ENCODE results near the gene SMDT1.

SMDT1 gene

DNA sequence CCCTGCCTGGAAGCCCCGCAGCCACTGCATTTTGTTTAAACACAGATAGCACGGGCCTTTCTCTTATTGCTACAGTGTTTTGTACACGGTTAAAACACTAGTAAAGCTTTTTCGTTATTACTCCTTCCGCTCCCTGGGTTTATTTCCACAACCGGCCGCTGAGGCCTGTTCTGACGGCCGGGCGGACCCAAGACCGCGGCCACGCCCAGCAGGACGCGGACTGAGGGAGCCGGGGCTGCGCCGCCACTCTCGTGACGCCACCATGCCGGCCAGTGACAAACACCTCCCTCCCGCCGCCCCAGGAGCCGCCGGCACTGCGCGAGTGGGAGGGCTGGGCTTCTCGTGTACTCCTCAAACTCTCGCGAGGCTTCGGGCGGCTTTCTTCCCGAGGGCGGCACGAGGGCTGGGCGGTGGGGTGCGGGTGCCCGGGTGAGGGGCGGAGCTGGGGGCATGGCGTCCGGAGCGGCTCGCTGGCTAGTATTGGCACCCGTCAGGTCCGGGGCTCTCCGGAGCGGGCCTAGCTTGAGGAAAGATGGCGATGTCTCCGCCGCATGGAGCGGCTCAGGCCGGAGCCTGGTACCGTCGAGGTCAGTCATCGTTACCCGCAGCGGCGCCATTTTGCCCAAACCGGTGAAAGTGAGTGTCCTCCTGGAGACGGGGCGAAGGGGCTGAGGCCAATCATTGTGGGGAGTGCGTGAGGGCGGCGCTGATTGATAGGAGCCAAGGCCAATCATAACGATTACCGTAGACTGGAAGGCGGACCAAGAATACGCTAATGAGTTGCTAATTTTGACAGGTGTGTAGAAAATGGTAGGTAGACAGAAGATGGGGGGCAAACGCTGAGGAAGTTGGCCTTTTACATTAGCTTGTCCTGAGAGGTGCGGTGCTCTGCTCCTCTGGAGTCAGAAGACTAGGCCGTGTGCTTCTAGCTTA is at the start of gene SMDT1:
Gene SMDT1 (plus strand): TSS at position 382 of the 933 bp plus-strand sequence. CDS start 69 bp downstream, at position 451.
- peak; percentile 99 for DNase-seq

DNA sequence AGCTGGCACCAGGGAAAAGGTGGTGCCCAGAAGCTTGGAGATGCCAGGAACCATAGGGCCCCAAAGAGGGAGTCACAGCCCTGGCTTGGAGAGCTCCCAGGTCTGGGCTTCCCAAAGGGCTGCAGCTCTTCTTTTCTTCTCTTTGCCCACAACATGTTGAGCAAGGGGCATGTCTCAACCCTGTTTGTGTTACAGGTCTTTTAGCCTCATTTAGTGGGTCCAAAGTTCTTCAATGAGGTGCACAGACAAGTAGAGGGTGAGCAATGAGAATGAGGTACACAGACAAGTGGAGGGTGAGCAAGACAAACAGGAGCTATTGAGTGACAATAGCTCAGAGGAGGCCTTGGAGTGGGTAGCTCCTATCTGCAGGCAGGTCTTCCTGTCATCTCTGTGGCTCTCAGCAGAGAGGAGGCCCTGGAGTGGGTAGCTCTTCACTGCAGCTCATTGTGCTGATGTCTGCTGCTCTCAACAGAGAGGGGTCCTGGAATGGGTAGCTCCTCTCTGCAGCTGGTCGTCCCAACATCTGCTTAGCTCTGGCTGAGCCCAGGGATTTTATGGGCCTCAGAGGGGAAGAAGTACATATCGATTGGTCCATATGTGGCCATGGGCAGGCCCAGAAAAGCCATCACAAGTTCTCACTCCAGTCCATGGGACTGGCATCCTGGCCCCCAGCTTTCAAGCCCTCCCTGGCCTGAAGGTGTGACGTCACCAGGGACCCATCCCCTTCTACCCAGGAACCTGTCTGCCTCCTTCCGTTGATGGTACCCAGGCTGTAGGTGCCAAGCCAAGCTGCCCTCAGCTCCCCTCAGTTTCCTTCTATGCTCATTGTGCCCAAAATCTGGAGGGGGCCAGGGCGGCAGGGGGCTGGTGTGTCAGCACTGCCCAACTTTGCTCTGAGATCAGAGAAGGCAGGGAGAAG is 46.0 kb upstream of the SMDT1 start:
- DNase-seq = no peak

DNA sequence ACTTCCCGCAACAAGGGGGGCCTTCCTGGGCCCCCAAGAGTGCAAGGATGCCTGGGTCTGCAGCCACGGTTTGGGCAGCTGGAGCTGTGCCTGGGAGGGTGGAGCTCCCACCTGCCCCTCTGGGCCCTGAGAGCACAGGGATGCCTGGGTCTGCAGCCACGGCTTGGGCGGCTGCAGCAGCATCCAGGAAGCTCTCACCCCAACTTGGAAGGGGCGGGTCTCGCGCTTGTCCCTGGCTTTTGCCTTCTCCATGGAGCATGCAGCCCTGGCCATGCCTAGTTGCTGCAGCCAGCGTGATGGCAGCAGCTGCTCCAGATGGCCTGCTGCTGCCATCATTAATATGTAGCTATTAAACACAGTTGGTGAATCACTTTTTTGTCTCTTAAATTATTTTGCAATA is 44.2 kb upstream of the SMDT1 start:
- no peak for DNase-seq

DNA sequence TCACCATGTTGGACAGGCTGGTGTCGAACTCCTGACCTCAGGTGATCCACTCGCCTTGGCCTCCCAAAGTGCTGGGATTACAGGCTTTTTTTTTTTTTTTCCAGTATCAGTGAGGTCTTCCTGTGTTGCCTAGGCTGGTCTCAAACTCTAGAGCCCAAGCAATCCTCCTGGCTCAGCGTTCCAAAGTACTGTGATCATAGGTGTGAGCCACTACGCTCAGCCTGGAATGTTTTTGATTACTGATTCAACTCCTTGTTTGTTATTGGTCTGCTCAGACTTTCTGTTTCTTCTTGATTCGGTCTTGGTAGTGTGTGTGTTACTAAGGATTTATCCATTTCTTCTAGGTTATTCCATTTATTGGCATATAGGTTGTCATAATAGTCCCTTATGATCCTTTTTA is 40.2 kb upstream of the SMDT1 start:
- no peak for DNase-seq

DNA sequence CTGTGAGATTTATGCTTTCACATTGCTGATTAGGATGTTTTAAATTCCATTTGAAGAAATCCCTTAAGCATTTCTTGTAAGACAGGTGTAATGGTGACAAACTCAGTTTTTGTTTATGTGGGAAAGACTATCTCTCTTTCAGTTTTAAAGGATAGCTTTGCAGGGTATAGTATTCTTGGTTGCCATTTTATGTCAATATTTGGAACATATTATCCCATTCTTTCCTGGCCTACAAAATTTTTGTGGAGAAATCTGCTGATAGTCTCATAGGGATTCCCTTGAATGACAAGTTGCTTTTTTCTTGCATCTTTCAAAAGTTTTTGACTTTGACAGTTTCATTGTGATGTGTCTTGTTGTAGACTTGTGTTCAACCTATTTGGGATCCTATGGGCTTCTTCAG is 37.7 kb upstream of the SMDT1 start:
- DNase-seq = no peak

- no peak for DNase-seq
Observed at GRCh38 chr22:42050641-42051180, 28.8 kb upstream of the SMDT1 start.

GRCh38 chr22:42052765-42053164 is 26.7 kb upstream of the SMDT1 start:
- no peak for DNase-seq

DNA sequence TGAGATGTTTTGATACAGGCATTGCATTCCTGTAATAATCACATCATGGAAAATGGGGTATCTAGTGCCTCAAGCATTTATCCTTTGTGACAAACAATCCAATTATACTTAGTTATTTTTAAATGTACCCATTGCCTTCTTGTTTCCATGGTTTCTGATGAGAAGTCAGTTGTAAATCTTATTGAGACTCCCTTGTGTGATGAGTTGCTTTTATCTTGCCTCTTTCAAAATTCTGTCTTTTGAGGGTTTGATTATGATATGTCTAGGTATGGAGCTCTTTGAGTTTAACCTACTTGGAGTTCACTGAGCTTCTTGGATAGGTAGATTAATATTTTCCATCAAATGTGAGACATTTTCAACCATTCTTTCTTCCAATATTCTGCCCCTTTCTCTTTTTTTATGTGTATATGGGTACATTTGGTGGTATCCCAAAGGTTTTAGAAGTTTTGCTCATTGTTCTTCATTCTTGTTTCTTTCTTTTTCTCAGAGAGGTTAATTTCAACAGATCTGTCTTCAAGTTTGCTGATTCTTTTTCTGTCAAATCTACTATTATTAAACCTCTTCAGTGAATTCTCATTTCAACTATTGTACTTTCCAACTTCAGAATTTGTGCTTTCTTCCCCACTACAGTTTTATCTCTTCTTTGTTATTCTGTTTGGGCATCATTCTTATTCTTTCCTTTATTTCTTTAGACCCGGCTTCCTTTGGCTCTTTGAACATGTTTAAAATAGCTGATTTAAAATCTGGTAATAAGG is 22.6 kb upstream of the SMDT1 start:
- DNase-seq = no peak

DNA sequence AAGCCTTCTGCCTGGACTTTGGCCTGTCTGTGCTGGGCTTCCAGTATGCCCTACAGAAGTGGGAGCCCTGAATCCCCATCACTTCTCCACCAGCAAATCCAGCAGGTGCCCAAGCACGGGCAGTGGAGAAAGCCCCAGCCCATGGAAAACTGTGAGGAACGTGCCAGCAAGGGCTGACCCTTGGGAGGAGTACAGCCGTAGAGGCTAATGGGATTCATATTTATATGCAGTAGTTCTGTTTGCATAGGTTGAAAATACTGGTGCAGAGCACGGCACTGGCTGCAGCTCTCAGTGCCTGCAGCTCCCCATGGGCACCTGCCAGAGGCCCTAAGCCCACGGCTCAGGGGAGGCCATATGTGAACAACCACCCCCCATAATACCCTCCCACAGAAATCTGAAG is 19.0 kb upstream of the SMDT1 start:
- DNase-seq = no peak

- DNase-seq = no peak
Observed at GRCh38 chr22:42061041-42061440, 18.5 kb upstream of the SMDT1 start.

DNA sequence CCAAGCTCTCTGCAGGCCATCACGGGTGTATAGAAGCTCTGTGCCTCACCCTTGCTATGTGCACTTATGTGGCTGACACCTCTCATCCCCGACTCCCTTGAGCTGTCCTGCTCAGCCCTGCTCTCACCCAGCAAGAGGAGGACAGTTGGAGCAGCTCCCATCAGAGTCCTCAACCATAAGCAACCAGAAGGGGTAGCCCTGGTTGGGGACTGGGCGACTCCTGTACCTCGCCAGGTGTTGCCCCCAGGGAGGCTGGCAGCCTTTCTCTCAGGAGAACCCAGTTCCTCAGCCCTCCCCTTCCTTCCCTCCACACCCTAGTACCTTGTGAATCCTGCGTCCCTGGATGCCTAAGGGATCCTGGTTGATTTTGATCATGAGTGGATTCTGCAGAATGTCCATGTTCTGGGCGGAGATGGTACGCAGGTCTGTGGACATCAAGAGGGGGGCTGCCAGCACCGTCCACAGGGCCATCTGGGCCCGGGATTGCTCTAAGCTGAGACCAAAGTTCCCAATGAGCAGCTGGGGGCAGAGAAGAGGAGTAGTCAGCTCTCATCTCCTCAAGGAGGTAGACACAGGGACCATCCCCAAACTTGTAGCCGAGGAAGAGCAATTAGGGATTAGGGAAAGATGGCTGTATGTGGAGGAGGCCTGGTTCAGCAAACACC is 16.9 kb upstream of the SMDT1 start:
- peak; percentile 32 for DNase-seq

DNA sequence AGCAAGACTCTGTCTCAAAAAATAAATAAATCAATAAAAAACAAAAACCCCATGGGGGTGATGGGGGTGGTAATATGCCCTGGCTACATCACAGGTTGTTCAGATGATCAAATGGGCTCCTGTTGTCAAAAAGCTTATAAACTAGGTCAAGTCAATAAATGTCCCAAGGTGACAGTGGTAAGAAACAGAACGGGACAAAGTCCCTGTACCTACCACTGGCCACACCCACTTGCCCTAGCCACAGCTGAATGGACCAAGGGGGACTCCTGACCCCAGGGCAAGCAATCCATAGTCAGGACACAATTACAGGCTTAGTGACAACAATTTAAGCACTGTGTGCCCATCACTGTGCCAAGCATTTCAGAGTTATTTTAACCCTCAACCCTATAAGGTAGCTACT is 14.9 kb upstream of the SMDT1 start:
- DNase-seq = no peak

DNA sequence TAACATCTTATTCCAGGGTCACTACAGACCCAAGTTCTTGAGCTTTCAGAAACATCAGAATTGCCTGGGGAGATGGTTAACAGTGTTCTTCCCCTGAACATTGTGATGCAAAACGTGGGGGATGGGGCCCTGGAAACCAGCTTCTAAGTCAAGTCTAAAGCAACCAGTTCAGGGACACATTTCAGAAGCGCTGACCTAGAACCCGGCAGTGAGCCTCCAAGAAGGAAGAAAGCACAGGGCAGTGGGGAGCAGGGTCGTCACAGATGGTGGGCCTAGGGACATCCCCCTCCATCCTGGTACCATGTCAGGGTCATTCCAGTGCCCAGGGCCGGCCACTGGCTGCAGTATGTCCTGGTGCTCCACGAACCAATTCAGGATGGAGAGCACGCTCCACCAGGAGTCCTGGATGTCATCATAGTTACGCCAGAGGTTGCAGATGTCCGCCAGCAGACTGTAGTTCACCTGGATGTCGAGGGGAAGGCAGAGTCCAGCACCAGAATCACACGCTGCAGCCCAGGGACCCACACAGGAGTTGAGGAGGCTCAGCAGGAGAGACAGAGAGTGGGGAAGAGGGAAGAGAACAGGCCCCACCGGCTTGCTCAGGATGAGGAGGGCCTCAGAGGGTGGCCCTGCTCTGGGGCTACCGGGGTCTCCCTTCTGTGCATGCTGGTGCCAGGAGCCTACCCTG is 13.9 kb upstream of the SMDT1 start:
- DNase-seq = peak; percentile 48

DNA sequence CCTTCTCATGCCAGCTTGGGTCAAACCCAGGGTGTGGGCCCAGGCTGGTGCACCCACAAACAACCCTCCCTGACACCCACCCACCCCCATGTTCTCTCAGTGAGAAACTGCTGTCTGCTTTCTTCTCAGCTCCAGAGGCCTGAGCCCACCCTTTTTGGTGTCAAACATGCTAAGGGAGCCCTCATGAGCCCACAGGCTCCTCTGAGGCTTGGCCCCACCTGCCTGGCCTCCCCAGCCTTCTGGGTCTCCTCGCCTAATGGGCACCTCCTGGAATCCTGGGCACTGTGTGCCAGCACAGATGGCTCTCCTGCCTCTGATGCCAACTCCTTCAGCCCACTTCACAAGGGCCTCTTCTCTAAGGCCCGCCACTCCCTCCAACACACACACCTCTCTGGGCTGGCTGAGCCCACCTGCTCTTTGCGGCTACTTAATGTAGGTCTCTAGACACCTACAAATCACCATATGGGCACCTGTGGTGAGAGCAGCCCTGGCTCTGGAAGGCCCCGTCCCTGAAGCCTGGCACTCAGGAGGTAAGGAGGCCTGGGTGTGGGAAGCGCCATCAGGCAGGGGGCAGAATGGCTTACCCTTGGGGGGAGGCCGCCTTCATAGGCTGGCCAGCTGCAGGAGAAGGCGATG is 13.3 kb upstream of the SMDT1 start:
- peak; percentile 36 for DNase-seq

DNA sequence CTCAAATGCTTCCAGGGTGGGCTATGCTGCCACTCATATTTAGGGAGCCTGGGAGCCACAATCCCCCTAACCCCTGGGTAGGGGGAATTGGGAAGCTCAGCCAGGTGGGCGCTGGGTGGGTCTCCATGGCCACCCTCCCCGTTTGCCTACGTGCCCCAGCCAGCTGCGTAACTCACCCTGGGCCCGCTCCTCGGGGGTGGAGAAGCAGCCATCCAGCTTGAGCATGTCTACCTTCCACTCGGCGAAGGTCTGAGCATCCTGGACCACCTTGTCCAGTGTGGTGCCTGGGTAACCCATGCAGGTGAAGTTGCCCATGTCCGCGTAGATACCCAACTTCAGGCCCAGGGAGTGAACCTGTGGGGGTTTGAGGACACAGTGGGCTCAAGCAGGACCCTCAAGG is 12.6 kb upstream of the SMDT1 start:
- peak; percentile 41 for DNase-seq

- DNase-seq = peak; percentile 42
Observed at GRCh38 chr22:42067671-42068251, 11.7 kb upstream of the SMDT1 start.

GRCh38 chr22:42068291-42068690 is 11.2 kb upstream of the SMDT1 start:
- no peak for DNase-seq

DNA sequence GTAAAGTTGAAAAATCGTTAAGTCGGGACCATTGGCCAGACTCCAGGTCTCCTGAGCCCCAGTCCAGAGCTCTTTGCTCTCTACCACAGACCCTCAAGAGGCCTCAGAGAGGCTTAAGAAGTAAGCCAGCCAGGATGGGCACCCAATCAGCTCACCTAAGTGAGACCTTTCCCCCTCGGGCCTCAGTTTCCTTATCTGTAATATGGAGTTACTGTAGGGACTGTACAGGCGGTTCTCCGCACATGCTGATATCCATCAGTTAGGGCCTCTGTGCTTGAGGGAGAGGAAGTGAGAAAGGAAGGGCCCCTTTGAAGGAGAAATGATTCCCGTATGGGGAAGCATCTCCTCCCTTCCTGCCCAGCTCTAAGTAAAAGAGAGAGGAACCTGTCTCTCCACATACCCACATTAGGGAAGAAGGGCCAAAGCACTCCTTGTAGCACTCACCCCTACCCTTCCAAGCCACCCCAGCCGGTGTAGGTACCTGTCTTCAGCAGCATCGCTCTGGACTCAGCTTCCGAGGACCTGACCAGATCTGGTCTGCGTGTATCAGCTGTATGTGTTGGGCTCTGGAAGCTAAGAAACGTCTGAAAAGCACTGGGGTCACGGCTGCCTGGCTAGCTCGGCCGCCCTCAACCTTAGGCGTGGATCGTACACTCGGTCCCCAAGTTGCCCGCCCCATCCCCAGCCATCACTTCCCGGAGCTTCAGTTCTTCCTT is 9.5 kb upstream of the SMDT1 start:
- no peak for DNase-seq

DNA sequence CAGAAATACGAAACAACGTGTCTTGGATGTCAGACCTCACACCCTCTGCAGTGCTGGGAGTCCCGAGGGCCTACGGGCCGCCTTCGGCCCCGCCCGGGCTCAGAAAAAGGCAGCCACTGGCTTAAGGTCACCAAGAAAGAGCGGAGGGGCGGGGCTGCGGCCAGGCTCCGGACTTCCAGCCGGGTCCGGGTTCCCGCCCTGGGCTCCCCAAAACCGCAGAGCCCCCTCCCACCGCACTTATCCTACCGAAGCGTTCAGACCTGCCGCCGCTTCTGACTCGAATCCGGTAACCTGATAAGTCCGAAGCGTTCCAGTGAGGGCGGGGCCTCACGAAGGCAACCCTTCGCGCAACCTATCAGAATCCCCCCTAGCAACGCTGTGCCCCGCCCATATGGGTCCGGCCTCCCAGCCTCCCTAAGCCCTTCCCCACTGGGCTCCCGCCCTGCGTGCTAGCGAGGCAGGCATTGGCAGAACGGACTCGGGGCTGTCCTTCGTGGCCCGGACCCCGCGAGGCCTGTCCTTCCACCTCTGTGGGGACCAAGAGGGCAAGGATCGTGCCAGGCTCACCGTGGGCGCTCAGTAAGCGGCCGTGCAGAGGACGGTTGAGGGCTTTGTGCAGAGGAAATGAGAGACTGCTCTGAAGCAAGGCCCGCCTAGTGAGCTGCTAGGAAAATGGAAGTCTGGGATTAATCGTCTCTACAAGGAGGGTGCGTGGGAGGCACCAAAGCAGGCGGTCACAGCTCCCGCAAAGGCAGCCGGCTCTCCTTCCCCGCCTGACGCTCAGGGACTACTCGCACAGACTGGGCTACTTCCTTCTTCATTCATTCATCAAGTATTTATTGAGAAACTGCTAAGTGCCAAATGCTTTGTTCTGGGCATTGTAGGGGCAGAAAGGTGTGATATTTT is 8.7 kb upstream of the SMDT1 start, which contains the start of gene NAGA:
Gene NAGA (minus strand): TSS at position 296 of the 906 bp plus-strand sequence. CDS start 515 bp downstream, outside the sequence.
- peak; percentile 98 for DNase-seq

Data from islet precursor cell (in vitro differentiated cells).